GM18498 (cell line): ENCODE measurements around the gene TMEM8B.
A peak's percentile ranks its signal among the peaks of the same experiment; 100 is the strongest.

Source experiments
- ATAC-seq: cut with Tn5 transposase; IDR thresholded peaks from one replicate; pipeline ENCODE4 v1.9.1; 2021; ENCODE audit warnings: mild to moderate bottlenecking, moderate library complexity; ENCODE audit not compliant: unreplicated experiment

The TMEM8B gene

GRCh38 chr9:35839926-35840325 is 10.9 kb downstream of the TMEM8B start:
- no peak for ATAC-seq

GRCh38 chr9:35840881-35841644 is 12.0 kb downstream of the TMEM8B start:
- no peak for ATAC-seq

- no peak for ATAC-seq
These were observed 12.5 kb downstream of the TMEM8B start for GRCh38 chr9:35841645-35841900.

- ATAC-seq, result peak; percentile 12
These were observed 13.2 kb downstream of the TMEM8B start for GRCh38 chr9:35842020-35842745.

- ATAC-seq, result peak; percentile 67
These were observed 13.8 kb downstream of the TMEM8B start for GRCh38 chr9:35842795-35843194.

GRCh38 chr9:35844628-35845270 is 15.7 kb downstream of the TMEM8B start:
- no peak for ATAC-seq

- ATAC-seq, result no peak
These were observed 17.1 kb downstream of the TMEM8B start for GRCh38 chr9:35845824-35846771.

- ATAC-seq, result peak; percentile 98
These were observed 19.0 kb downstream of the TMEM8B start for GRCh38 chr9:35847792-35848572.

GRCh38 chr9:35852267-35852815 is 23.3 kb downstream of the TMEM8B start:
- ATAC-seq, result no peak

GRCh38 chr9:35852876-35853865 is 24.1 kb downstream of the TMEM8B start:
- no peak for ATAC-seq

- no peak for ATAC-seq
These were observed 25.2 kb downstream of the TMEM8B start for GRCh38 chr9:35854091-35854762.

GRCh38 chr9:35856206-35856605 is 27.2 kb downstream of the TMEM8B start:
- no peak for ATAC-seq

- no peak for ATAC-seq
These were observed 27.9 kb downstream of the TMEM8B start for GRCh38 chr9:35856882-35857281.

GRCh38 chr9:35858458-35858857 is 29.4 kb downstream of the TMEM8B start:
- no peak for ATAC-seq

- ATAC-seq, result no peak
These were observed 30.4 kb downstream of the TMEM8B start for GRCh38 chr9:35859310-35859989.

- no peak for ATAC-seq
These were observed 30.9 kb downstream of the TMEM8B start for GRCh38 chr9:35859990-35860339.

GRCh38 chr9:35861161-35861897 is 32.3 kb downstream of the TMEM8B start:
- no peak for ATAC-seq
